GM20000 (cell line): Measurements from ENCODE around the gene PRMT7.

ENCODE experiments used
- DNase-seq: peaks from one replicate; pipeline ENCODE4 v3.0.0; 2012; ENCODE audit warnings: low spot score
- CTCF ChIP-seq: IDR thresholded peaks from 2 replicates; pipeline ENCODE4 v1.5.1; 2012; ENCODE audit warnings: mild to moderate bottlenecking, control low read depth; ENCODE audit errors: extremely low read depth, missing control alignments

Gene PRMT7

GRCh38 chr16:68350813-68351350 lies 40.1 kb downstream of the PRMT7 start:
- TF ChIP-seq CTCF, result no peak
- no peak for DNase-seq

- DNase-seq, result no peak
Measured at GRCh38 chr16:68351463-68351862, 40.6 kb downstream of the PRMT7 start.

GRCh38 chr16:68351991-68352431 lies 41.2 kb downstream of the PRMT7 start:
- no peak for TF ChIP-seq CTCF
- no peak for DNase-seq

More at GRCh38 chr16:68351463-68351862, 40.6 kb downstream of the PRMT7 start:
- no peak for TF ChIP-seq CTCF

GRCh38 chr16:68353366-68353765 lies 42.5 kb downstream of the PRMT7 start:
- DNase-seq, result no peak
- no peak for TF ChIP-seq CTCF

- no peak for DNase-seq
- TF ChIP-seq CTCF, result no peak
Measured at GRCh38 chr16:68354816-68355215, 44.0 kb downstream of the PRMT7 start.

- TF ChIP-seq CTCF, result no peak
- DNase-seq, result no peak
Measured at GRCh38 chr16:68355447-68356248, 44.8 kb downstream of the PRMT7 start.

GRCh38 chr16:68356249-68356918 lies 45.6 kb downstream of the PRMT7 start:
- peak; percentile 89 for DNase-seq
- TF ChIP-seq CTCF, result no peak
